Mucosa of rectum (tissue), 2 donors: Measurements from ENCODE around the gene CRIP3.

ENCODE experiments used
- H3K27ac ChIP-seq, 2 donors: one replicate each; pipeline ENCODE4 v1.7.0; 2013; ENCODE audit warnings: inconsistent platforms in 2 of 2, low read depth in 2 of 2, low read length in 2 of 2
- H3K27me3 ChIP-seq, 2 donors: one replicate each; pipeline ENCODE4 v1.7.0; 2013; ENCODE audit warnings: low read length in 2 of 2; ENCODE audit not compliant: control insufficient read depth in 2 of 2, insufficient read depth in 2 of 2
- H3K36me3 ChIP-seq, 2 donors: one replicate each; pipeline ENCODE4 v1.7.0; 2013; ENCODE audit warnings: low read length in 2 of 2; ENCODE audit not compliant: control insufficient read depth in 2 of 2, insufficient read depth in 2 of 2
- H3K4me1 ChIP-seq, 2 donors: one replicate each; pipeline ENCODE4 v1.7.0; 2013; ENCODE audit warnings: low read length in 2 of 2, mild to moderate bottlenecking in 1 of 2; ENCODE audit not compliant: control insufficient read depth in 2 of 2, insufficient read depth in 2 of 2
- H3K4me3 ChIP-seq, 2 donors: one replicate each; pipeline ENCODE4 v1.7.0; 2013; ENCODE audit warnings: low read length in 2 of 2
- H3K9ac ChIP-seq, 2 donors: one replicate each; pipeline ENCODE4 v1.7.0; 2013; ENCODE audit warnings: low read length in 2 of 2, low read depth in 1 of 2, mild to moderate bottlenecking in 1 of 2
- H3K9me3 ChIP-seq, 2 donors: one replicate each; pipeline ENCODE4 v1.7.0; 2013; ENCODE audit warnings: low read length in 2 of 2; ENCODE audit not compliant: control insufficient read depth in 2 of 2
- donor health status: healthy.
- donor health status: Normal muscosa, but diverticular disease.

CRIP3 gene

DNA sequence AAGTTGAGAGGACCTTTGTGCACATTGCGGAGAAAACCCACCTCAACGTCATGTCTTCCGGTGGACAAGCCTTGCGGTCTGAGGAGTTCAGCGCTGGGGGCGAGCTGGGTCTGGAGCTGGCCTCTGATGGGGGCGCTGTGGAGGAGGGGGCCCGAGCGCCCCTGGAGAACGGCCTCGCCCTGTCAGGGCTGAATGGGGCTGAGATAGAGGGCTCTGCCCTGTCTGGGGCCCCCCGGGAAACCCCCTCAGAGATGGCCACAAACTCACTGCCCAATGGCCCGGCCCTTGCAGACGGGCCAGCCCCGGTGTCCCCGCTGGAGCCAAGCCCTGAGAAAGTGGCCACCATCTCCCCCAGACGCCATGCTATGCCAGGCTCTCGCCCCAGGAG lies 25.1 kb downstream of the CRIP3 start:
- Histone ChIP-seq H3K27me3 (no peaks in the 10 kb centered on the region), H3K4me3 (no peak overlapping the region), H3K9ac (no peak overlapping the region), H3K27ac (no peak overlapping the region), H3K9me3 (no peaks in the 10 kb centered on the region), H3K36me3 (no peaks in the 10 kb centered on the region), H3K4me1 (peaks cover 17 to 25% of the 10 kb centered on the region in 2 donors)

DNA sequence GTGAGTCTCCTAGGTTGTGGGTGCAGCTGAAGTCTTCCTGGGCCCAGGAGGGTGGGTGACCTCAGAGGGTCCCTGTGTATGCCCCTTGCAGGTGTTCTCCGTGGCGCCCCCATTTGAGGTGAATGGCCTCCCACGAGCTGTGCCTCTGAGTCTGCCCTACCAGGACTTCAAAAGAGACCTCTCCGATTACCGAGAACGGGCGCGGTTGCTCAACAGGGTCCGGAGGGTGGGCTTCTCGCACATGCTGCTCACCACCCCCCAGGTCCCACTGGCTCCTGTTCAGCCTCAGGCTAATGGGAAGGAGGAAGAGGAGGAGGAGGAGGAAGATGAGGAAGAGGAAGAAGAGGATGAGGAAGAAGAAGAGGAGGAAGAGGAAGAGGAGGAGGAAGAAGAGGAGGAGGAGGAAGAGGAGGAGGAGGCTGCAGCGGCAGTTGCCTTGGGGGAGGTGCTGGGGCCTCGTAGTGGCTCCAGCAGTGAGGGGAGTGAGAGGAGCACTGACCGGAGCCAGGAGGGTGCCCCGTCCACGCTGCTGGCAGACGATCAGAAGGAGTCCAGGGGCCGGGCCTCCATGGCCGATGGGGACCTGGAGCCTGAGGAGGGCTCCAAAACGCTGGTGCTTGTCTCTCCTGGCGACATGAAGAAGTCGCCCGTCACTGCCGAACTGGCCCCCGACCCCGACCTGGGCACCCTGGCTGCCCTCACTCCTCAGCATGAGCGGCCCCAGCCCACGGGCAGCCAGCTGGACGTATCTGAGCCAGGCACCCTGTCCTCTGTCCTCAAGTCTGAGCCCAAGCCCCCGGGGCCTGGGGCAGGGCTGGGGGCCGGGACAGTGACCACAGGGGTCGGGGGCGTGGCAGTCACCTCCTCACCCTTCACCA lies 25.8 kb downstream of the CRIP3 start:
- Histone ChIP-seq H3K4me1 (peaks cover 16 to 25% of the 10 kb centered on the region in 2 donors), H3K27ac (no peak overlapping the region), H3K36me3 (no peaks in the 10 kb centered on the region), H3K27me3 (no peaks in the 10 kb centered on the region), H3K9me3 (no peaks in the 10 kb centered on the region), H3K4me3 (no peak overlapping the region), H3K9ac (no peak overlapping the region)

DNA sequence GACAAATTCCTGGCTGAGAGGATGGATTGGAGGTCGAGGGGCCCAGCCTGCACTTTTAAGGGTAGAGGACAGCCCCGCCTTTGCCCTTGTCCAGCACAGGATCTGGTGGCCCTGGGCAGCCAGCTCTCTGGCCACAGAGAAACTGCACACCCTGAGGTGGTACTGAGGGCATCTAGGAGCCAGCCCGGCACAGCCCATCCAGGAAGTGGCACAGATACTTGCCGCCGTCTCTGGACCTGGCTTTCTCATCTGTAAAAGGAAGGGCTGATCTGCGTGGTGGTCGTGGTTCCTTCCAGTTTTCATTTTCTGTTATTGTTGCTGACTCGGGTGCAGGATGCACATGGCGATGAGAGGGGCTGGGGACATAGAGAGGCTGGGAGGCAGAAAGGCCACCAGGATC lies 26.6 kb downstream of the CRIP3 start:
- Histone ChIP-seq H3K4me3 (no peak overlapping the region), H3K36me3 (no peaks in the 10 kb centered on the region), H3K27ac (no peak overlapping the region), H3K9ac (no peak overlapping the region), H3K4me1 (peaks cover 19 to 26% of the 10 kb centered on the region in 2 donors), H3K9me3 (no peaks in the 10 kb centered on the region), H3K27me3 (no peaks in the 10 kb centered on the region)

DNA sequence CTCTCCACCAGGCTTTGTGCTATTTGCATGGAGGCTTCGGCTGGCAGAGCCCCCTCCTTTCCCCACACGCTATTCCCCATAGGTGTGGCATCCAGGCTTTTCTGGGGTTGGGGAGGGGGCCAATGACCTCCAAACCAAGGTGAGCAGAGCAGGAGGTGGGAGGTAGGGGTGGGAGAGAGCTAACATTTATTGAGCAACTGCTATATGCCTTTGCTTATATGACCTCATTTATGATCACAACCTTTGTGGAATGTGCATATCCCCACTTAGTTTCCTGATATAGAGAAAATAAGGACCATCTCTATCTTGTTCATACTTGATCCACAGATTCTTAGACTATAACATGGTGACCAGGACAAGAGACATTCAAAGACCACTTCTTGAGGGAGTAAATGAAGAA lies 28.4 kb downstream of the CRIP3 start:
- Histone ChIP-seq H3K27me3 (no peaks in the 10 kb centered on the region), H3K4me3 (no peak overlapping the region), H3K36me3 (no peaks in the 10 kb centered on the region), H3K9ac (no peak overlapping the region), H3K4me1 (peaks cover 31 to 37% of the 10 kb centered on the region in 2 donors), H3K27ac (no peak overlapping the region), H3K9me3 (no peaks in the 10 kb centered on the region)

DNA sequence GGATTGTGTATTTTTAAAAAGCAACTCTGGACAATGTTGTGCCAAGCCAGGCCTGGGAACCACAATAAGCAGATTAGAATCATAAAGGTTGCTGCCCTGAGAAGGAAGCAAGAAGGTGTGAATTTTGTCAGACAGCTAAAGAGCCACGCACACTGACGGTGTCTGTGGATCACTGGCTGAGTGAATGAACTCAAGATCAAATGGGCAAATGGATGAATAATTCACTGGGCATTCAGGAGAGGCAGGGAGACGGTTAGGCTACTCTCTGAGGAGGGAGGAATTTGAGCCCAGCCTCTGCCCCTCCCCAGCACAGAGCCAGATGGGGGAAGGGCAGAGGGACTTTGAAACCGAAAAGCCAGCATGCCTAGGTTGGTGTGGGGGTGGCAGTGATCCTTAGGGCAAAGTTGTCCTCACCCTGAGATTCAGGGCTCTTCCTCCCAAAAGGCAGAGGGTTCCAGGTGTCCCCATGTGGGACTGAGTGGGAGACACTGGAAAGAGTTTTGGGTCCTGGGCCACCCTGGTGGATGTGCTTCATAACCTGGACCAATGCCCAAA lies 30.0 kb downstream of the CRIP3 start:
- no peaks in the 10 kb centered on the region for H3K9me3 ChIP-seq
- peak overlapping the region in 1 of 2 donors; percentile 20 for H3K4me3 ChIP-seq
- H3K4me1 ChIP-seq, result peaks cover 42 to 50% of the 10 kb centered on the region in 2 donors
- H3K27me3 ChIP-seq, result no peaks in the 10 kb centered on the region
- H3K27ac ChIP-seq, result peak overlapping the region; percentile 79 to 96
- peak overlapping the region in 1 of 2 donors; percentile 16 for H3K9ac ChIP-seq
- no peaks in the 10 kb centered on the region for H3K36me3 ChIP-seq

DNA sequence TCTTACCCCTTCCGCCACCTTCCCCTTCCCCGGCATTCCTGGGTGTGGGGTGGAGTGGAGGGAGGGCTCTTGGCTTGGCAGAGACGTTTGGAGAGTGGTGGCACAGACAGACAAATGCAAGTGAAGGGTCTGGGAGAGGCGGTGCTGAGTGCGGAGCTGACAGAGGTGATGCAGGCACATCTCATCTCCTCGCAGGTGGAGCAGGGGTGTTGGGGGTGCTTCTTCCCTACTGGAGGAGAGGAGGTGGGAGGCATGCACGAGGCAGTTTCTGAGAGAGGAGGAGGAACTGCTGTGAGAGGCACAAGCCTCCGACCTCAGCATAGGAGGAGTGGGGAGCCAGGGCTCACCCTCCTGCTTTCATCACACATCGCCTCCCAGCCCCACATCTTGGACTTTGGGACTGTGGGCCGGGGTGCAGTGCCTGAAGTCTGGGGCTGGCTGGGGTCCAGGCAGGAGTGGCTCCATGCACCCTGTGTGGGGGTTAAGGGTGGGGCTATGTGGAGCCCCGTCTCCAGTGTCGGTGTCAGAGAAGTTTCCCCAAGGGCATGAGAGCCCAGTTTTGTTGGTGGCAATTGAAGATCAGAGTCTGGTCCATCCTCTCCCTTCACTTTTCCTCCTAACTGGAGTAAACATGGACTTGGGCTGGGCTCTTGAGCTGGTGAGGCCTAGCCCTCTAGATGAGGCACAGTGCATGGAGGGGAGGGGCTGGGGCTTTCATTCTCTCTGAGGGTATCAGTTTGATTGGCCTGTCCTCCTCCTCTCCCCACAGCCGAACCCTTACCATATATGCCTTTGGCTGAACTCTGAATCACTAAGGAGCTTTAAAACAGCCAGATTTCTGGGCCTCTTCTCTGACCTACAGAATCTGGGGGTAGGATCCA lies 30.7 kb downstream of the CRIP3 start:
- peaks cover 42 to 50% of the 10 kb centered on the region in 2 donors for H3K4me1 ChIP-seq
- H3K27me3 ChIP-seq, result no peaks in the 10 kb centered on the region
- H3K27ac ChIP-seq, result peak overlapping the region; percentile 79 to 96
- H3K4me3 ChIP-seq, result peak overlapping the region in 1 of 2 donors; percentile 23
- H3K36me3 ChIP-seq, result no peaks in the 10 kb centered on the region
- H3K9me3 ChIP-seq, result no peaks in the 10 kb centered on the region
- H3K9ac ChIP-seq, result peak overlapping the region in 1 of 2 donors; percentile 14

DNA sequence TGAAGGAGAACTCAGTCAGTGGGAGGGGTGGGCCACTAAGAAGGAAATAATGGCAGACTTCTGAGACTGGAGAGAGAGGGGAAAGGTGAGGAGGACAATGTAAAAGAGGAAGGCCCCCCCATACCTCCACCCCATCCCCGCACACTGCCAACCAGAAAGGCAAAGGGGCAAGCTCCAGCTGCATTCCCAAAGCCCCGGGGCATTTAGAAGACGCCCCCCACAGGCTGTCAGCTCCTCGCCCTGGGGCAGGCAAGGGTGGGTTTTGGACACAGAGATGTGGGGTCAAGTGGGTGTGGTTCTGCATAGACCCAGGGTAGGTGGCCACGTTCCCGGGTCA lies 31.4 kb downstream of the CRIP3 start:
- Histone ChIP-seq H3K9ac (peak overlapping the region; percentile 14 to 56), H3K4me3 (no peak overlapping the region), H3K27ac (peak overlapping the region; percentile 79 to 96)

DNA sequence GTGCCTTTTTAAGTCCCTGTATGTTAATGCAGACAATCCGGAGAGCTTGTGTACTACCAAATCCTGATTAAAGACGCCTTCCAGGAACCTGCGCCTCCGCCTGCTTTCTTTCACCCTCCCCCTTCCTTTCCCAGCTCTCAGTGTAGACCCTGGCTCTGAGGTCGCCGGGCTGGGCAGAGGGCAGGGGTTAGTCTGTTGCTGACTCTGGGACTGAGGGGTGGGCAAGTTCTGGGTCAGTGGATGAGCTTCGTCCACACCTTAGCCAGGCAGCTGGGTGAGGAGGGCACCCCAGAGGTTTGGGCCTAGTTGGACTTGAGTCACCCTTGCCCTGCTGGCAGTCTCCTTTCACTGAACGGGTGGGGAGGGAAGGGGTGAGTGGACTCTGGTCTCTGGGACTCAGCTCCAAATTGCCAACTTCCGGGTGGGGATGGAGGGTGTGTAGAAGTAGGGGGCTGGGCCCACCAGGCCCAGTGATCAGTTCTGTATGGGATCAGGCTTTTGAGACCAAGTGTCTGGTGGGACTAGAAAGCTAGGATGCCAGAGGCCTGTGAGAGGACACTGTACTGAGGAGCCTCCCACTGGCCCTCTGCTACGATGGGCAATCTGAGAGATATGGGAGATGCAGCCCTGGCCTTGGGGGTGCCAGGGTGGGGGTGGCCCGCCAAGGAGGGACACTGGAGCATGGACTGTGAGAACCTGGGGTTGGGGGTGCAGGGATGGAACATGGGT lies 31.9 kb downstream of the CRIP3 start:
- Histone ChIP-seq H3K4me1 (peaks cover 42 to 50% of the 10 kb centered on the region in 2 donors), H3K4me3 (peak overlapping the region in 1 of 2 donors; percentile 50), H3K27ac (peak overlapping the region; percentile 79 to 96), H3K9ac (peak overlapping the region; percentile 55 to 56), H3K9me3 (no peaks in the 10 kb centered on the region), H3K27me3 (no peaks in the 10 kb centered on the region), H3K36me3 (no peaks in the 10 kb centered on the region)

More for the DNA sequence above, 31.4 kb downstream of the CRIP3 start:
- Histone ChIP-seq H3K4me1 (peaks cover 42 to 50% of the 10 kb centered on the region in 2 donors), H3K9me3 (no peaks in the 10 kb centered on the region), H3K27me3 (no peaks in the 10 kb centered on the region), H3K36me3 (no peaks in the 10 kb centered on the region)

DNA sequence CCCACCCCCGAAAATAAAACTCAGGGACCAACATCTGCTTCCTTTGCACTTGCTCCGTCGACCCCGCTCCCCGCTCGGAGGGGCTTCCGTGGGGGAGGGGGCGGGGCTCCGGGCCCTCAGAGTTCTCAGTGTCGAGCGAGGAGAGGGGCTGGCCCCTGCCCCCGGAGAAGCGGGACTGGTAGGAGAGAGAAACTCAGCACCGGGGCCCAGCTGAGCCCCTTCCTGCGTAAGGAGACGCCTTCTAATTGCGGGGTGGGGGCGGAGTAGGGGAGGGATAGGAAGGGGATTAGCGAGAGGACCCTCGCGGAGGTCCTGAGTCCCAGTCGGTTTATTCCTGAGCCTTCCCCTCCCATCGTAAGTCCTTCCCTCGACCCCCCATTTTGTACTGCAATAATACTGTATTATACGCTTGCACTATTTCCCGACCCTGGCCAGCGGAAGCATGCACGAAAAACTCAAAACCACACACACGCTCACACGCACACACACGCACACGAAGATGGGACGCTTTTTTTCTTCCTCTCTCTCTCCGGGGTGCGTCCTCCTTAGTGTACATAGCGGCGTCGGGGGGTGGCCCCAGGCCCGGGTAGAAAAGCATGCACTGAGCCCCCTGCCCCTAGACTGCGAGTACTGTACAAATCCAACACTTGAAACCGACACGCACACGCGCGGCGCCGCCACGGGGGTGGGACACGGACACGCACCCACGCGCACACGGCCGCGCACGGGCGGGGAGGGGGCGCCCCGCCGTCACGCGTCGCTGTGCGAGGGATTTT lies 32.6 kb downstream of the CRIP3 start:
- peaks cover 46 to 55% of the 10 kb centered on the region in 2 donors for H3K4me1 ChIP-seq
- peak overlapping the region in 1 of 2 donors; percentile 50 for H3K4me3 ChIP-seq
- H3K36me3 ChIP-seq, result no peaks in the 10 kb centered on the region
- H3K27ac ChIP-seq, result peak overlapping the region; percentile 79 to 96
- H3K9ac ChIP-seq, result peak overlapping the region; percentile 49 to 55
- no peaks in the 10 kb centered on the region for H3K9me3 ChIP-seq
- H3K27me3 ChIP-seq, result no peaks in the 10 kb centered on the region
